Uterus (tissue), 2 donors: ENCODE data around the gene EXOC4.

Experiments
- CTCF ChIP-seq, 4 experiments: fragments of 200-600 bp in 2 of 4; fragments of 450-650 bp in 2 of 4; sonication (generic) in 2 of 4; IDR thresholded peaks; one replicate each; pipeline ENCODE4 v1.5.1; 2016 to 2019; ENCODE audit warnings: antibody characterized with exemption in 4 of 4, mild to moderate bottlenecking in 2 of 4, moderate library complexity in 1 of 4
- POLR2A ChIP-seq, 2 donors: fragments of 450-650 bp; IDR thresholded peaks; one replicate each; pipeline ENCODE4 v1.6.1; 2016; ENCODE audit warnings: antibody characterized with exemption in 2 of 2, mild to moderate bottlenecking in 1 of 2, moderate library complexity in 1 of 2

GRCh38 chr7:133359449-133359848 is 106.6 kb downstream of the EXOC4 start:
- TF ChIP-seq POLR2A (IDR thresholded peaks at IDR 0.05) (no peak), CTCF (IDR thresholded peaks at IDR 0.05) (no peak)
